GM12878 (cell line): ENCODE results near the gene TOMM40. TPM values are rescaled to one million over a fixed set of nuclear protein-coding genes. Genes with fewer than 3 reads are reported as not detected.

Experiments
- BCL3 ChIP-seq: IDR thresholded peaks from 2 replicates; pipeline ENCODE4 v1.6.1; 2011; ENCODE audit warnings: borderline replicate concordance, low read depth, mild to moderate bottlenecking, moderate library complexity, low read length; ENCODE audit not compliant: insufficient read depth, poor library complexity, severe bottlenecking
- CTCF ChIP-seq, 3 experiments: IDR thresholded peaks in 2 of 3; conservative IDR thresholded peaks in 1 of 3; 2 replicates each; pipeline ENCODE4 v1.5.1; 2011; ENCODE audit warnings: low read depth in 3 of 3, low read length in 3 of 3, mild to moderate bottlenecking in 3 of 3, control low read depth in 2 of 3, moderate library complexity in 2 of 3, inconsistent platforms in 1 of 3, mixed read lengths in 1 of 3; ENCODE audit not compliant: control insufficient read depth in 2 of 3, insufficient read depth in 1 of 3; ENCODE audit errors: extremely low read depth in 1 of 3
- CUX1 ChIP-seq: IDR thresholded peaks from 2 replicates; pipeline ENCODE4 v1.6.1; 2012; ENCODE audit warnings: improper control_type of control experiment, low read depth, low read length; ENCODE audit not compliant: insufficient replicate concordance
- GABPA ChIP-seq: IDR thresholded peaks from 2 replicates; pipeline ENCODE4 v1.6.1; 2014; ENCODE audit warnings: antibody characterized with exemption, low read depth, mild to moderate bottlenecking, inconsistent platforms
- HCFC1 ChIP-seq: fragments of 150-350 bp; IDR thresholded peaks from 2 replicates; pipeline ENCODE4 v1.6.1; 2014; ENCODE audit warnings: low read length
- IRF4 ChIP-seq: IDR thresholded peaks from 2 replicates; pipeline ENCODE4 v1.6.1; 2011; ENCODE audit warnings: low read depth, low read length
- NFXL1 ChIP-seq: fragments of 450-650 bp; IDR thresholded peaks from 2 replicates; pipeline ENCODE4 v1.6.1; 2017; ENCODE audit warnings: antibody characterized with exemption, mild to moderate bottlenecking, borderline replicate concordance
- POU2F2 ChIP-seq: IDR thresholded peaks from 3 replicates; pipeline ENCODE4 v1.6.1; 2011; ENCODE audit warnings: low read depth, mild to moderate bottlenecking, low read length, borderline replicate concordance
- RUNX3 ChIP-seq: IDR thresholded peaks from 2 replicates; pipeline ENCODE4 v1.6.1; 2012; ENCODE audit warnings: low read length, inconsistent platforms
- ZNF622 ChIP-seq: fragments of 450-650 bp; IDR thresholded peaks from 2 replicates; pipeline ENCODE4 v1.6.1; 2017; ENCODE audit warnings: mild to moderate bottlenecking, inconsistent platforms
- polyA plus RNA-seq, 11 experiments: library from polyadenylated mRNA; depleted of rRNA in 4 of 11; unstranded in 6 of 11; stranded (reverse) in 5 of 11; fragments of >200 nt; fragmentation: Nextera tagmentation in 4 of 11; fragmentation: Illumina TruSeq in 1 of 11; extraction: Ambion mirVana in 4 of 11; extraction: Trizol in 1 of 11; gene quantifications; 1 replicate in 1 of 11; 2 replicates in 10 of 11; pipeline versions ENCODE4 v1.2.1 to v1.2.3, GENCODE V29; 2011 to 2016; ENCODE audit warnings: inconsistent platforms in 2 of 11, missing spikeins in 2 of 11, low read depth in 1 of 11
- total RNA-seq, 4 experiments: library from RNA; depleted of rRNA in 3 of 4; stranded (reverse); fragments of >200 nt in 3 of 4; fragmentation: Illumina TruSeq in 1 of 4; extraction: Trizol in 1 of 4; gene quantifications; 2 replicates each; pipeline versions ENCODE4 v1.2.1 to v1.2.3, GENCODE V29; 2013 to 2021

The TOMM40 gene
- total and polyA plus RNA-seq, 10 of the 15 experiments (the other 5 are each of a cell fraction or from before 2014, with no cell fraction given): 0.85 to 221 (median 99.9) TPM

DNA sequence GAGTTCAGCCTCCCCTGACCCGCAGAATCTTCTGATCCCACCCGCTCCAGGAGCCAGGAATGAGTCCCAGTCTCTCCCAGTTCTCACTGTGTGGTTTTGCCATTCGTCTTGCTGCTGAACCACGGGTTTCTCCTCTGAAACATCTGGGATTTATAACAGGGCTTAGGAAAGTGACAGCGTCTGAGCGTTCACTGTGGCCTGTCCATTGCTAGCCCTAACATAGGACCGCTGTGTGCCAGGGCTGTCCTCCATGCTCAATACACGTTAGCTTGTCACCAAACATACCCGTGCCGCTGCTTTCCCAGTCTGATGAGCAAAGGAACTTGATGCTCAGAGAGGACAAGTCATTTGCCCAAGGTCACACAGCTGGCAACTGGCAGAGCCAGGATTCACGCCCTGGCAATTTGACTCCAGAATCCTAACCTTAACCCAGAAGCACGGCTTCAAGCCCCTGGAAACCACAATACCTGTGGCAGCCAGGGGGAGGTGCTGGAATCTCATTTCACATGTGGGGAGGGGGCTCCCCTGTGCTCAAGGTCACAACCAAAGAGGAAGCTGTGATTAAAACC is 13.5 kb downstream of the TOMM40 start (continued):
- no peak for TF ChIP-seq CUX1
- peak in 1 of 3 experiments; percentile 31; a peak in 1 of 6 replicates for TF ChIP-seq CTCF (IDR thresholded peaks at IDR 0.05 in 2 of 3, conservative IDR thresholded peaks at IDR 0.05 in 1 of 3; ENCODE audit: control insufficient read depth in 2 of 3, extremely low read depth in 1 of 3, insufficient read depth in 1 of 3, low read depth in 3 of 3, low read length in 3 of 3)
- TF ChIP-seq POU2F2: peak; percentile 11; the same call in 1 of the 3 replicates
- TF ChIP-seq RUNX3: peak; percentile 23; the same call in 1 of the 2 replicates
- 0 out of 2 replicates have a peak, but pooled peaks have one; percentile 11 for TF ChIP-seq IRF4
- TF ChIP-seq HCFC1: no peak
- TF ChIP-seq GABPA: no peak
- peak; percentile 1 for TF ChIP-seq BCL3
- TF ChIP-seq ZNF622: no peak
- no peak for TF ChIP-seq NFXL1
